ENCODE measurements around the gene ZNRF2.
A peak's percentile ranks its signal among the peaks of the same experiment; 100 is the strongest.

ZNRF2 gene

DNA sequence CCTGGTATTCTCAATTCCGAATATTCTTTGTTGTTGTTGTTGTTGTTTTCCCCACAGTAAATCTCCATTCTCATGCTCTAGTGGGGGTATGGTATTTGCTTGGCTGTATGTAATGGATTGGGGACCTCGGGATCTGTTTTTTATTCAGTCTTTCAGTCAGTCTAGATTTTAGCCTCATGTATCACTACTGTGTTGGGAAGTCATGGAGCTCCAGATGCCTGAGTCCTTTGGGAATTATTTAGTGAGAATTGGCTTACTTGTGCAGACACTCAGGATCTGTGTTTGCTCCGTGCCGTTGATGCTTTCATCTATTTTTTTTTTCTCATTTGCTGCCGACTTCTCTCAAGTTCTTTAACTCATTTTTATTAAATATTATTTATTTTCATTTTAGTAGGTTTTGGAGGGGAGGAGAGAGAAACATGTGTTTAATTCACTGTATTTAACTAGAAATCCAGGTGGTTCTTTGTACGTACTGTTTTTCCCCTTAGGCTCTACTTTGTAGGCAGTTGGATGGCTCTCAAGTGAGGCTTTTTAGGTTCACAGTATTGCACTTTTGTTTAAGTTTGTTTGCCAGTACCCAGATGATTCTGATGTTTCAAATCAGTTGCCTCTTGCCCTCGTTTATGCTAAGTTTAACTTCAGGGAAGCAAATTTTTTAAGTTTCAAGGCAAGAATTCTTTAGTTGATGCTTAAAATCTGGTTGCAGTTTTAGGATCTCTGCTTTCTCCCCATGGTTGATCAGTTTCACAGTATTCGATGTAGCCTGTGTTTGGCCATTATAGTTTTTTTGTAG lies 36.9 kb downstream of the ZNRF2 start:
- DNase-seq (ENCODE audit: low read depth): peak; percentile 44
- peak overlapping the region; percentile 55 for H3K4me3 ChIP-seq (ENCODE audit: low read depth, low read length)
- TF ChIP-seq, protein P1, sequence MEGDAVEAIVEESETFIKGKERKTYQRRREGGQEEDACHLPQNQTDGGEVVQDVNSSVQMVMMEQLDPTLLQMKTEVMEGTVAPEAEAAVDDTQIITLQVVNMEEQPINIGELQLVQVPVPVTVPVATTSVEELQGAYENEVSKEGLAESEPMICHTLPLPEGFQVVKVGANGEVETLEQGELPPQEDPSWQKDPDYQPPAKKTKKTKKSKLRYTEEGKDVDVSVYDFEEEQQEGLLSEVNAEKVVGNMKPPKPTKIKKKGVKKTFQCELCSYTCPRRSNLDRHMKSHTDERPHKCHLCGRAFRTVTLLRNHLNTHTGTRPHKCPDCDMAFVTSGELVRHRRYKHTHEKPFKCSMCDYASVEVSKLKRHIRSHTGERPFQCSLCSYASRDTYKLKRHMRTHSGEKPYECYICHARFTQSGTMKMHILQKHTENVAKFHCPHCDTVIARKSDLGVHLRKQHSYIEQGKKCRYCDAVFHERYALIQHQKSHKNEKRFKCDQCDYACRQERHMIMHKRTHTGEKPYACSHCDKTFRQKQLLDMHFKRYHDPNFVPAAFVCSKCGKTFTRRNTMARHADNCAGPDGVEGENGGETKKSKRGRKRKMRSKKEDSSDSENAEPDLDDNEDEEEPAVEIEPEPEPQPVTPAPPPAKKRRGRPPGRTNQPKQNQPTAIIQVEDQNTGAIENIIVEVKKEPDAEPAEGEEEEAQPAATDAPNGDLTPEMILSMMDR (IDR thresholded peaks at IDR 0.05; ENCODE audit: insufficient read depth, low read depth, low read length, missing control alignments): no peak

- peak overlapping the region; percentile 55 for H3K4me3 ChIP-seq (ENCODE audit: low read depth, low read length)
- DNase-seq (ENCODE audit: low read depth): no peak
- TF ChIP-seq, protein P1 (IDR thresholded peaks at IDR 0.05; ENCODE audit: insufficient read depth, low read depth, low read length, missing control alignments): no peak
These were observed 37.4 kb downstream of the ZNRF2 start for GRCh38 chr7:30321882-30322192.

GRCh38 chr7:30322271-30323005 lies 38.0 kb downstream of the ZNRF2 start:
- TF ChIP-seq, protein P1 (IDR thresholded peaks at IDR 0.05; ENCODE audit: insufficient read depth, low read depth, low read length, missing control alignments): no peak
- peak; percentile 87 for DNase-seq (ENCODE audit: low read depth)
- H3K4me3 ChIP-seq (ENCODE audit: low read depth, low read length): peak overlapping the region; percentile 55

GRCh38 chr7:30323006-30323355 lies 38.6 kb downstream of the ZNRF2 start:
- TF ChIP-seq, protein P1 (IDR thresholded peaks at IDR 0.05; ENCODE audit: insufficient read depth, low read depth, low read length, missing control alignments): no peak
- DNase-seq (ENCODE audit: low read depth): peak; percentile 73
- H3K4me3 ChIP-seq (ENCODE audit: low read depth, low read length): peak overlapping the region; percentile 55

DNA sequence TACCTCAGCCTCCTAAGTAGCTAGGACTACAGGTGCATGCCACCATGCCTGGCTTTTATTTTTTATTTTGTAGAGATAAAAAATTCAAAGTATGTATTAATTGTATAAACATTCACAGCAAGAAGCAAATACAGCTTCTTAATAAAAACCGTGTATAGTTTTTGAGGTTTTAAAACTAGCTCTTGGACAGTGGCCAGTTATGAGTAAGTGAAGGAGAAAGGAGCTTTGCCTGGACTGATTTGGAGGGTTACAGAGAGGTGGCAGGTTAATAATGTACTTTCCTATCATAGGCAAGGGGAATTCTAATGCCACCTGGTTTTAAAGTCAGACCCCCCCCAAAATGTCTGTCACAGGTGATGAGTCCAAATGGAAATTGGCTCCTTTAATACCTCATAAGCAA lies 43.4 kb downstream of the ZNRF2 start:
- no peak for DNase-seq (ENCODE audit: low read depth)
- TF ChIP-seq, protein P1 (IDR thresholded peaks at IDR 0.05; ENCODE audit: insufficient read depth, low read depth, low read length, missing control alignments): no peak
- H3K4me3 ChIP-seq (ENCODE audit: low read depth, low read length): no peak overlapping the region

DNA sequence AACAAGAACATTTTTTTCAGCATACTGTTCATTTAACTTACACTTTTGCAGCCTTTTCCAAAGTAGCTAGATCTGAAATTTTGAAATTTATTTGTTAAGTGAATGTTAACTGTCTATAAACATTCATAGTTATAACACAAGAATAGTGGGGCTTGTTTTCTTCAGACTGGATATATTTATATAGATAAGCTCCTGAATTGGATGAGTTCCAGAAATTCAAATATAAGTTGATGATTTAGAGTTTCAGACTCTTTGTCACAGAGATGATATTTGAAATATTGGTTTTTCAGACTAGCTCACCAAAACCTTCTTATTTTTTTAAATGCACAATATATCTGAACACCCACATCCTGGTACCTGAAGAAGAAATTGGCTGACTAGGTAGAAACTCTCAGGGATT lies 44.0 kb downstream of the ZNRF2 start:
- H3K4me3 ChIP-seq (ENCODE audit: low read depth, low read length): no peak overlapping the region

More for the DNA sequence above, 44.0 kb downstream of the ZNRF2 start:
- TF ChIP-seq, protein P1 (IDR thresholded peaks at IDR 0.05; ENCODE audit: insufficient read depth, low read depth, low read length, missing control alignments): no peak
- DNase-seq (ENCODE audit: low read depth): no peak

Measured in GM12865 (cell line).